MM.1S (cell line): ENCODE measurements around the gene SDC1.

Experiments
- DNase-seq: peaks from one replicate; pipeline ENCODE4 v3.0.0-alpha.2; 2015
- H2AFZ ChIP-seq: fragments of 300-600 bp; sonication (generic); 2 replicates; pipeline ENCODE4 v1.6.0; 2016; ENCODE audit warnings: antibody characterized with exemption, low read length
- H3F3A ChIP-seq: fragments of 300-600 bp; sonication (generic); 2 replicates; pipeline ENCODE4 v1.6.1; 2016; ENCODE audit warnings: mild to moderate bottlenecking, antibody characterized with exemption, low read length, moderate library complexity, mixed read lengths; ENCODE audit not compliant: insufficient read depth
- H3K27ac ChIP-seq: fragments of 300-600 bp; sonication (generic); 2 replicates; pipeline ENCODE4 v1.5.1; 2016; ENCODE audit warnings: mild to moderate bottlenecking, low read length
- H3K27me3 ChIP-seq: fragments of 300-600 bp; sonication (generic); replicated peaks from 2 replicates; pipeline ENCODE4 v1.6.0; 2016; ENCODE audit warnings: low read length; ENCODE audit not compliant: insufficient read depth
- H3K36me3 ChIP-seq: fragments of 300-600 bp; sonication (generic); replicated peaks from 2 replicates; pipeline ENCODE4 v1.6.1; 2016; ENCODE audit warnings: mild to moderate bottlenecking, low read length, mixed read lengths; ENCODE audit not compliant: insufficient read depth
- H3K4me1 ChIP-seq: fragments of 300-600 bp; sonication (generic); 2 replicates; pipeline ENCODE4 v1.6.1; 2016; ENCODE audit warnings: low read length, mixed read lengths
- H3K4me2 ChIP-seq: fragments of 300-600 bp; sonication (generic); 2 replicates; pipeline ENCODE4 v1.6.0; 2016; ENCODE audit warnings: low read depth, low read length
- H3K4me3 ChIP-seq: fragments of 300-600 bp; sonication (generic); 2 replicates; pipeline ENCODE4 v1.5.1; 2016; ENCODE audit warnings: low read length, mixed read lengths
- H3K79me2 ChIP-seq: fragments of 300-600 bp; sonication (generic); 2 replicates; pipeline ENCODE4 v1.6.1; 2016; ENCODE audit warnings: mixed run types, low read length, mixed read lengths
- H3K9ac ChIP-seq: fragments of 300-600 bp; sonication (generic); 2 replicates; pipeline ENCODE4 v1.6.1; 2016; ENCODE audit warnings: low read length, mixed read lengths
- H3K9me2 ChIP-seq: fragments of 300-600 bp; sonication (generic); replicated peaks from 2 replicates; pipeline ENCODE4 v1.6.1; 2016; ENCODE audit warnings: mild to moderate bottlenecking, low read length, mixed read lengths; ENCODE audit not compliant: insufficient read depth
- H3K9me3 ChIP-seq: fragments of 300-600 bp; sonication (generic); replicated peaks from 2 replicates; pipeline ENCODE4 v1.6.1; 2016; ENCODE audit warnings: mild to moderate bottlenecking, low read length, mixed read lengths; ENCODE audit not compliant: insufficient read depth
- H4K20me1 ChIP-seq: fragments of 300-600 bp; sonication (generic); 2 replicates; pipeline ENCODE4 v1.6.1; 2016; ENCODE audit warnings: mild to moderate bottlenecking, low read length, moderate library complexity, mixed read lengths; ENCODE audit not compliant: insufficient read depth
- CTCF ChIP-seq: fragments of 300-600 bp; sonication (generic); IDR thresholded peaks from 2 replicates; pipeline ENCODE4 v1.5.1; 2016; ENCODE audit warnings: antibody characterized with exemption, low read length, mixed read lengths
- EZH2 ChIP-seq: fragments of 300-600 bp; sonication (generic); optimal IDR thresholded peaks from 2 replicates; pipeline ENCODE3; 2017; ENCODE audit warnings: low read depth, mild to moderate bottlenecking, antibody characterized with exemption, low read length, mixed read lengths
- EZH2phosphoT487 ChIP-seq: fragments of 300-600 bp; sonication (generic); IDR thresholded peaks from 2 replicates; pipeline ENCODE4 v1.6.1; 2018; ENCODE audit warnings: antibody characterized with exemption, low read length

SDC1 gene

GRCh38 chr2:20172273-20173055 lies 52.5 kb downstream of the SDC1 start:
- Histone ChIP-seq H3K4me2 (no peak overlapping the region), H3K9me2 (no peaks in the 10 kb centered on the region), H3K9me3 (no peaks in the 10 kb centered on the region), H4K20me1 (no peaks in the 10 kb centered on the region), H3K27ac (no peak overlapping the region), H3K27me3 (no peaks in the 10 kb centered on the region), H3F3A (no peaks in the 10 kb centered on the region), H2AFZ (no peak overlapping the region), H3K9ac (no peak overlapping the region), H3K4me3 (no peak overlapping the region), H3K36me3 (no peaks in the 10 kb centered on the region), H3K4me1 (no peaks in the 10 kb centered on the region), H3K79me2 (no peaks in the 10 kb centered on the region)
- DNase-seq: no peak
- TF ChIP-seq CTCF (no peak), EZH2 (no peak), EZH2phosphoT487 (no peak)

GRCh38 chr2:20171445-20171977 lies 53.4 kb downstream of the SDC1 start:
- no peaks in the 10 kb centered on the region for H4K20me1 ChIP-seq
- no peak for TF ChIP-seq EZH2phosphoT487
- TF ChIP-seq CTCF: no peak
- no peak for TF ChIP-seq EZH2
- no peaks in the 10 kb centered on the region for H3K79me2 ChIP-seq
- no peaks in the 10 kb centered on the region for H3K4me1 ChIP-seq
- no peaks in the 10 kb centered on the region for H3K36me3 ChIP-seq
- H3K27ac ChIP-seq: no peak overlapping the region
- H3K4me3 ChIP-seq: no peak overlapping the region
- no peaks in the 10 kb centered on the region for H3K9me2 ChIP-seq
- no peak overlapping the region for H2AFZ ChIP-seq
- H3K4me2 ChIP-seq: no peak overlapping the region
- H3K9me3 ChIP-seq: no peaks in the 10 kb centered on the region
- no peak for DNase-seq
- no peaks in the 10 kb centered on the region for H3K27me3 ChIP-seq
- H3K9ac ChIP-seq: no peak overlapping the region
- no peaks in the 10 kb centered on the region for H3F3A ChIP-seq

- H3K9me2 ChIP-seq: no peaks in the 10 kb centered on the region
- peaks cover 4% of the 10 kb centered on the region for H3K4me1 ChIP-seq
- TF ChIP-seq CTCF: no peak
- DNase-seq: no peak
- H3K4me2 ChIP-seq: no peak overlapping the region
- H3K27me3 ChIP-seq: no peaks in the 10 kb centered on the region
- H3K36me3 ChIP-seq: no peaks in the 10 kb centered on the region
- H3K79me2 ChIP-seq: no peaks in the 10 kb centered on the region
- H3K4me3 ChIP-seq: no peak overlapping the region
- H3K9ac ChIP-seq: no peak overlapping the region
- no peak overlapping the region for H2AFZ ChIP-seq
- no peaks in the 10 kb centered on the region for H4K20me1 ChIP-seq
- no peaks in the 10 kb centered on the region for H3F3A ChIP-seq
- no peak overlapping the region for H3K27ac ChIP-seq
- H3K9me3 ChIP-seq: no peaks in the 10 kb centered on the region
Observed at GRCh38 chr2:20170704-20171250, 54.2 kb downstream of the SDC1 start.
